Loucy (cell line): ENCODE data around the gene LYPD3.

Experiments
- CTCF ChIP-seq: fragments of 200-600 bp; sonication (generic); conservative IDR thresholded peaks from 2 replicates; pipeline ENCODE4 v1.5.1; 2014; ENCODE audit warnings: mild to moderate bottlenecking, antibody characterized with exemption, low read length
- EZH2phosphoT487 ChIP-seq: fragments of 200-600 bp; IDR thresholded peaks from 2 replicates; pipeline ENCODE4 v1.6.1; 2018; ENCODE audit warnings: antibody characterized with exemption, mild to moderate bottlenecking, moderate library complexity, borderline replicate concordance

- no peak for TF ChIP-seq CTCF
- no peak for TF ChIP-seq EZH2phosphoT487
These were observed 25.7 kb downstream of the LYPD3 start for GRCh38 chr19:43439709-43440063.
